ENCODE measurements around the gene SQSTM1. TPM values are rescaled to one million over a fixed set of nuclear protein-coding genes. Genes with fewer than 3 reads are reported as not detected.

SQSTM1 gene
- total RNA-seq, 1 experiment from 2014 or later, result 715 TPM

DNA sequence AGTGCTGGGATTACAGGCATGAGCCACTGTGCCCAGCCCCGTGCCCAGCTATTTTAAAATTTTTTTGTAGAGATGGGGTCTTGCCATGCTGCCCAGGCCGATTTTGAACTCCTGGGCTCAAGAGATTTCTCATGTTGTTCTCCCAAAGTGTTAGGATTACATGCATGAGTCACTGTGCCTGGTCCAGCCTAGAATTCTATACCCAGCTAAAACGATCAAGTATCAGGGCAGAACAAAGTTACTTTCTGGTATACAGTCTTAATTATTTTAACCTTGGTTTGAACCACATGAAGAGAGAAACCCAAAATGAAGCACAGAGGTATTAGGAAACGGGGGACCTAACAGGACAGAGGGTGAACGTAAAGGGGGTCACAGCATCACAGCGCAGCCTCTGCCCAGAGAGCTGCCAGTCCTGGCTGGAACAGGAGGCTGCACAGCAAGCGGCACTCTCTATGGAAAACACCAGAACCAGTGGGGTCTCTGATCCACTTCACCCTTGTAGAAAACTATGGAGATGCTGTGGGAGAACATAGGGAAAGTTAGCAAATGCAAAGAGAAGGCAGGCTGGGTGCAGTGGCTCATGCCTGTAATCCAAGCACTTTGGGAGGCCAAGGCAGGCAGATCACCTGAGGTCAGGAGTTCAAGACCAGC lies 10.2 kb downstream of the SQSTM1 start:
- no peaks in the 10 kb centered on the region for H3K27me3 ChIP-seq (ENCODE audit: insufficient read depth, low read depth)
- peaks cover 79% of the 10 kb centered on the region for H4K20me1 ChIP-seq (ENCODE audit: insufficient read depth)
- no peak overlapping the region for H3K4me3 ChIP-seq
- H3K4me2 ChIP-seq, result no peak overlapping the region
- H2AFZ ChIP-seq, result no peak overlapping the region
- ChIA-PET POLR2A (ENCODE audit: unreplicated experiment) (interaction anchor here (0.7 kb wide), 1 partner anchor 293 kb away, joined by 3 read pairs; no protein-coding TSS in a partner anchor), CTCF (no interaction called here)
- H3K9me2 ChIP-seq (ENCODE audit: insufficient read depth), result no peaks in the 10 kb centered on the region
- BruUV-seq (replicated peaks), result no TSS peak
- H3K9me3 ChIP-seq (ENCODE audit: insufficient read depth, low read depth), result no peaks in the 10 kb centered on the region
- peaks cover 72% of the 10 kb centered on the region for H3K36me3 ChIP-seq (ENCODE audit: low read depth)
- TF ChIP-seq CTCF (conservative IDR thresholded peaks at IDR 0.05), result no peak
- TF ChIP-seq EZH2 (IDR thresholded peaks at IDR 0.05; ENCODE audit: low read depth), result no peak
- H3K4me1 ChIP-seq (replicated peaks; ENCODE audit: insufficient read depth), result peaks cover 8% of the 10 kb centered on the region; the same call in 1 of the 2 replicates
- peaks cover 87% of the 10 kb centered on the region for H3F3A ChIP-seq (ENCODE audit: insufficient read depth, low read depth)
- H3K27ac ChIP-seq, result no peak overlapping the region; the same call in 1 of the 2 replicates
- DNase-seq, result no peak
- H3K79me2 ChIP-seq (ENCODE audit: low read depth), result peaks cover 61% of the 10 kb centered on the region
- intact Hi-C loops (cut with micrococcal nuclease; ENCODE audit: unreplicated experiment), result no loop called here

DNA sequence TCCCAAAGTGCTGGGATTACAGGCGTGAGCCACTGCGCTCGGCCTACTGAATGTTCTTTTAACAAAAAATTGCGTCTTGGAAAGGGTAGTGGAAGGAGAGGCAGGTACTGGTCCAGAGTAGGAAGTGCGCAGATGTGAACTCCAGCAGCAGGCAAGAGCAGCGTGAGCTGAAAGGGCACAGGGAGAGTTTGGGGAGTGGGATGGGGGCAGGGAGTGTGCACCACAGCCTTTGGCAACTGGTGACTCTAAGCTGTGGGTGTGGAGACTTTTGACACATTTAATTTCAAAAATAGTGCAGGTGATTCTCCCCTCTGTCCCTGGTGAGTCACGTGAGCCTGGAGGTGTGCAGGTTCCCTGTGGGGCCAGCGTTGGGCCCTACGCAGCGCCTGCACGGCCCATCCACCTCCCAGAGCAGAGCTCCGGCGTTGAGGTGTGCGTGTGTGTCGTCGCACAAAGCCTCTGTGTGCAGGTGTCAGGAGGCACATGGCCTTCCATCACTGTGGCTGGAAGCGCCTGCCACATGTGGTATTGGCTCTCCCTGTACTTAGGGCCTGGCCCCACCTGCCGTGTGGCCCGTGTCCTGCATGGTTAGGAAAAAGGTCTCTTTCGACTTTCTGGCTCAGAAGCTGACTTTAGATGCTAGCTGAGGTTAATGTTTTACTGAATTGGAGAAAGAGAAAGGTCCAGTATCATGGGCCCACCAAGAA lies 11.5 kb downstream of the SQSTM1 start:
- DNase-seq, result no peak
- Histone ChIP-seq H4K20me1 (ENCODE audit: insufficient read depth) (peaks cover 79% of the 10 kb centered on the region), H3K4me3 (no peak overlapping the region), H3F3A (ENCODE audit: insufficient read depth, low read depth) (peaks cover 87% of the 10 kb centered on the region), H3K4me1 (replicated peaks; ENCODE audit: insufficient read depth) (peaks cover 8% of the 10 kb centered on the region; the same call in 1 of the 2 replicates), H3K9me2 (ENCODE audit: insufficient read depth) (no peaks in the 10 kb centered on the region), H3K79me2 (ENCODE audit: low read depth) (peaks cover 48% of the 10 kb centered on the region), H3K36me3 (ENCODE audit: low read depth) (peaks cover 69% of the 10 kb centered on the region), H3K27me3 (ENCODE audit: insufficient read depth, low read depth) (no peaks in the 10 kb centered on the region), H3K27ac (no peak overlapping the region), H2AFZ (no peak overlapping the region), H3K9me3 (ENCODE audit: insufficient read depth, low read depth) (no peaks in the 10 kb centered on the region), H3K4me2 (no peak overlapping the region)
- TF ChIP-seq CTCF (conservative IDR thresholded peaks at IDR 0.05) (no peak), EZH2 (IDR thresholded peaks at IDR 0.05; ENCODE audit: low read depth) (no peak)
- BruUV-seq (replicated peaks), result no TSS peak
- ChIA-PET POLR2A (ENCODE audit: unreplicated experiment) (interaction anchor here (0.5 kb wide), 1 partner anchor 10 kb away, joined by 3 read pairs; no protein-coding TSS in a partner anchor), CTCF (no interaction called here)
- intact Hi-C loops (cut with micrococcal nuclease; ENCODE audit: unreplicated experiment), result no loop called here

DNA sequence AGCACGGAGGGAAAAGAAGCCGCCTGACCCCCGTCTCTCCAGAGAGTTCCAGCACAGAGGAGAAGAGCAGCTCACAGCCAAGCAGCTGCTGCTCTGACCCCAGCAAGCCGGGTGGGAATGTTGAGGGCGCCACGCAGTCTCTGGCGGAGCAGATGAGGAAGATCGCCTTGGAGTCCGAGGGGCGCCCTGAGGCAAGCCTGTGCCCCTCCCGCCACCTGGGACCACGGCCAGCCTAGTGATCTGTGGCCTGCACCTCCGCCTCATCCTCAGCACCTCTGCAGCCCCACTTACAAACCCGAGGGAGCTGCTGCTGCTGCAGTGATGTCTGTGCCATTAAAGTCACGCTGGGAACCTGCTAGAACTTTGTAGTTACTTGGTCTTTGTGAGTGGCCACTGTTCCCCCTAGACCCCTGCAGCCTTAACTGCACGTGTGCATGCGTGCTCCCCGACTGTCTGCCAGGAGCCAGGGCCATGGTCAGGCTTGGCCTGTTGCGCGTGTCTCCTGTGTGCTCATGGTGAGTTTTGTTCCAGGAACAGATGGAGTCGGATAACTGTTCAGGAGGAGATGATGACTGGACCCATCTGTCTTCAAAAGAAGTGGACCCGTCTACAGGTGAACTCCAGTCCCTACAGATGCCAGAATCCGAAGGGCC lies 12.5 kb downstream of the SQSTM1 start:
- Histone ChIP-seq H3K79me2 (ENCODE audit: low read depth) (peaks cover 38% of the 10 kb centered on the region), H3K9me3 (ENCODE audit: insufficient read depth, low read depth) (no peaks in the 10 kb centered on the region), H2AFZ (no peak overlapping the region), H3K4me3 (no peak overlapping the region), H4K20me1 (ENCODE audit: insufficient read depth) (peaks cover 79% of the 10 kb centered on the region), H3K4me2 (no peak overlapping the region), H3K9me2 (ENCODE audit: insufficient read depth) (no peaks in the 10 kb centered on the region), H3K27me3 (ENCODE audit: insufficient read depth, low read depth) (no peaks in the 10 kb centered on the region), H3F3A (ENCODE audit: insufficient read depth, low read depth) (peaks cover 87% of the 10 kb centered on the region), H3K36me3 (ENCODE audit: low read depth) (peaks cover 62% of the 10 kb centered on the region), H3K4me1 (replicated peaks; ENCODE audit: insufficient read depth) (no peaks in the 10 kb centered on the region), H3K27ac (no peak overlapping the region)
- ChIA-PET CTCF (no interaction called here), POLR2A (ENCODE audit: unreplicated experiment) (no interaction called here)
- DNase-seq, result no peak
- intact Hi-C loops (cut with micrococcal nuclease; ENCODE audit: unreplicated experiment), result no loop called here
- TF ChIP-seq EZH2 (IDR thresholded peaks at IDR 0.05; ENCODE audit: low read depth), result no peak
- no peak for TF ChIP-seq CTCF (conservative IDR thresholded peaks at IDR 0.05)
- BruUV-seq (replicated peaks), result no TSS peak

Data from PC-9 (cell line).